BE2C (cell line): ENCODE measurements around the gene TRIM40.

ENCODE experiments used
- DNase-seq: peaks from one replicate; pipeline ENCODE4 v3.0.0-alpha.2; 2020
- H3K27me3 ChIP-seq: fragments of 250-450 bp; sonication (Bioruptor Pico); 2 replicates; pipeline ENCODE4 v1.5.1; 2020; ENCODE audit warnings: mild to moderate bottlenecking
- H3K36me3 ChIP-seq: fragments of 250-450 bp; sonication (Bioruptor Pico); 2 replicates; pipeline ENCODE4 v1.5.1; 2020; ENCODE audit warnings: mild to moderate bottlenecking
- H3K4me1 ChIP-seq: fragments of 250-450 bp; sonication (Bioruptor Pico); 2 replicates; pipeline ENCODE4 v1.5.1; 2020
- H3K4me3 ChIP-seq: 2 replicates; pipeline ENCODE4 v1.5.1; 2011; ENCODE audit warnings: low read depth, low read length
- H3K9me3 ChIP-seq: fragments of 250-450 bp; sonication (Bioruptor Pico); 2 replicates; pipeline ENCODE4 v1.5.1; 2020
- CTCF ChIP-seq: IDR thresholded peaks from 2 replicates; pipeline ENCODE4 v1.5.1; 2012; ENCODE audit warnings: mild to moderate bottlenecking, low read depth, low read length

TRIM40 gene

GRCh38 chr6:30102414-30102969, 33.4 kb upstream of the TRIM40 start:
- H3K27me3 ChIP-seq = peaks cover 69% of the 10 kb centered on the region
- no peaks in the 10 kb centered on the region for H3K9me3 ChIP-seq
- no peak for TF ChIP-seq CTCF
- H3K36me3 ChIP-seq = no peaks in the 10 kb centered on the region
- peaks cover 4% of the 10 kb centered on the region; the same call in 1 of the 2 replicates for H3K4me1 ChIP-seq
- no peak for DNase-seq
- H3K4me3 ChIP-seq = peak overlapping the region; percentile 42

GRCh38 chr6:30102970-30103871, 32.7 kb upstream of the TRIM40 start:
- Histone ChIP-seq H3K4me1 (peaks cover 4% of the 10 kb centered on the region; the same call in 1 of the 2 replicates), H3K27me3 (peaks cover 62% of the 10 kb centered on the region), H3K9me3 (no peaks in the 10 kb centered on the region), H3K4me3 (peak overlapping the region; percentile 60), H3K36me3 (no peaks in the 10 kb centered on the region)
- peak; percentile 79 for DNase-seq
- peak; percentile 86 for TF ChIP-seq CTCF

GRCh38 chr6:30103872-30104179, 32.1 kb upstream of the TRIM40 start:
- Histone ChIP-seq H3K4me3 (peak overlapping the region; percentile 60), H3K27me3 (peaks cover 56% of the 10 kb centered on the region), H3K9me3 (no peaks in the 10 kb centered on the region), H3K4me1 (peaks cover 4% of the 10 kb centered on the region; the same call in 1 of the 2 replicates), H3K36me3 (no peaks in the 10 kb centered on the region)
- no peak for DNase-seq
- no peak for TF ChIP-seq CTCF

GRCh38 chr6:30104661-30105060, 31.3 kb upstream of the TRIM40 start:
- Histone ChIP-seq H3K4me1 (peaks cover 4% of the 10 kb centered on the region; the same call in 1 of the 2 replicates), H3K27me3 (peaks cover 50% of the 10 kb centered on the region), H3K36me3 (no peaks in the 10 kb centered on the region), H3K9me3 (no peaks in the 10 kb centered on the region), H3K4me3 (no peak overlapping the region)
- DNase-seq = no peak
- TF ChIP-seq CTCF = peak; percentile 17; the same call in 1 of the 2 replicates

- H3K9me3 ChIP-seq = no peaks in the 10 kb centered on the region
- no peak for DNase-seq
- H3K4me1 ChIP-seq = no peaks in the 10 kb centered on the region
- H3K4me3 ChIP-seq = no peak overlapping the region
- H3K27me3 ChIP-seq = peaks cover 40% of the 10 kb centered on the region
- H3K36me3 ChIP-seq = no peaks in the 10 kb centered on the region
- TF ChIP-seq CTCF = no peak
Measured at GRCh38 chr6:30111266-30111856, 24.6 kb upstream of the TRIM40 start.
